Osteocyte (in vitro differentiated cells): ENCODE measurements around the gene CARD18. TPM values are rescaled to one million over a fixed set of nuclear protein-coding genes. Genes with fewer than 3 reads are reported as not detected.

ENCODE experiments used
- DNase-seq: peaks from one replicate; pipeline ENCODE4 v3.0.0; 2021; ENCODE audit warnings: mixed read lengths; ENCODE audit not compliant: unreplicated experiment; ENCODE audit errors: extremely low spot score
- H3K27ac Mint-ChIP-seq: one replicate; pipeline ENCODE4 v1.8.0; 2021; ENCODE audit warnings: mild to moderate bottlenecking, mixed read lengths; ENCODE audit not compliant: unreplicated experiment
- H3K27me3 Mint-ChIP-seq: one replicate; pipeline ENCODE4 v1.8.0; 2021; ENCODE audit warnings: mixed read lengths; ENCODE audit not compliant: unreplicated experiment
- H3K36me3 Mint-ChIP-seq: one replicate; pipeline ENCODE4 v1.8.0; 2021; ENCODE audit warnings: mixed read lengths; ENCODE audit not compliant: unreplicated experiment
- H3K4me1 Mint-ChIP-seq: one replicate; pipeline ENCODE4 v1.8.0; 2021; ENCODE audit warnings: mixed read lengths; ENCODE audit not compliant: unreplicated experiment
- H3K4me3 Mint-ChIP-seq: one replicate; pipeline ENCODE4 v1.8.0; 2021; ENCODE audit warnings: mild to moderate bottlenecking, moderate library complexity, mixed read lengths; ENCODE audit not compliant: unreplicated experiment
- H3K9me3 Mint-ChIP-seq: one replicate; pipeline ENCODE4 v1.8.0; 2021; ENCODE audit warnings: mixed read lengths; ENCODE audit not compliant: unreplicated experiment
- CTCF ChIP-seq: fragments of 200-600 bp; sonication (generic); IDR thresholded peaks from 2 replicates; pipeline ENCODE4 v1.5.0; 2021; ENCODE audit warnings: antibody characterized with exemption, mild to moderate bottlenecking, moderate library complexity
- long read RNA-seq: library from polyadenylated mRNA; unstranded; transcript quantifications from one replicate; pipeline ENCODE4 v2.0.0, GENCODE V29; 2021
- total RNA-seq: library from RNA; stranded (reverse); gene quantifications from 2 replicates; pipeline ENCODE4 v1.2.1, GENCODE V29; 2021

The CARD18 gene
- not detected in 2 replicates for total RNA-seq
- long read RNA-seq = 0 reads

- no peaks in the 10 kb centered on the region for H3K27me3 Mint-ChIP-seq
- H3K9me3 Mint-ChIP-seq = no peaks in the 10 kb centered on the region
- no peak within 1 kb of the TSS for H3K4me3 Mint-ChIP-seq
These were observed at the start of gene CARD18 for GRCh38 chr11:105139669-105140068. Gene CARD18, minus strand, starts transcription at chr11:105139769. Its CDS starts 43 bp downstream, at chr11:105139726.

GRCh38 chr11:105183987-105184386 lies 44.4 kb upstream of the CARD18 start:
- Mint-ChIP-seq H3K4me3 (no peak overlapping the region), H3K9me3 (no peaks in the 10 kb centered on the region), H3K27me3 (peaks cover 12% of the 10 kb centered on the region), H3K4me1 (no peaks in the 10 kb centered on the region), H3K36me3 (no peaks in the 10 kb centered on the region), H3K27ac (no peak overlapping the region)
- TF ChIP-seq CTCF = no peak
- DNase-seq = no peak

More at GRCh38 chr11:105139669-105140068, at the start of gene CARD18:
- Mint-ChIP-seq H3K27ac (no peak within 1 kb of the TSS), H3K4me1 (no peaks in the 10 kb centered on the region), H3K36me3 (no peaks in the 10 kb centered on the region)
- no peak for DNase-seq
- TF ChIP-seq CTCF = no peak

- no peak for TF ChIP-seq CTCF
- Mint-ChIP-seq H3K9me3 (no peaks in the 10 kb centered on the region), H3K4me1 (no peaks in the 10 kb centered on the region), H3K27ac (no peak overlapping the region), H3K27me3 (peaks cover 12% of the 10 kb centered on the region), H3K4me3 (no peak overlapping the region), H3K36me3 (no peaks in the 10 kb centered on the region)
- DNase-seq = no peak
These were observed 43.9 kb upstream of the CARD18 start for GRCh38 chr11:105183426-105183825.

GRCh38 chr11:105181521-105181920 lies 42.0 kb upstream of the CARD18 start:
- Mint-ChIP-seq H3K9me3 (no peaks in the 10 kb centered on the region), H3K36me3 (no peaks in the 10 kb centered on the region), H3K4me1 (peaks cover 9% of the 10 kb centered on the region), H3K4me3 (no peak overlapping the region), H3K27me3 (peaks cover 3% of the 10 kb centered on the region), H3K27ac (no peak overlapping the region)
- no peak for TF ChIP-seq CTCF
- no peak for DNase-seq

GRCh38 chr11:105181100-105181499 lies 41.5 kb upstream of the CARD18 start:
- TF ChIP-seq CTCF = no peak
- Mint-ChIP-seq H3K4me1 (peaks cover 9% of the 10 kb centered on the region), H3K4me3 (no peak overlapping the region), H3K9me3 (no peaks in the 10 kb centered on the region), H3K36me3 (no peaks in the 10 kb centered on the region), H3K27me3 (peaks cover 3% of the 10 kb centered on the region), H3K27ac (no peak overlapping the region)
- DNase-seq = no peak
